Muscle of leg (tissue), 11 donors: ENCODE measurements around the gene ARHGAP33. TPM values are rescaled to one million over a fixed set of nuclear protein-coding genes. Genes with fewer than 3 reads are reported as not detected.
A peak's percentile ranks its signal among the peaks of the same experiment; 100 is the strongest.
"Not testable (repeated sequence)": the region's sequence is repeated elsewhere in the genome, so short reads cannot be mapped to it uniquely, and the experiment has no call there.

Experiments
- DNase-seq: peaks from one replicate; pipeline ENCODE4 v3.0.0; 2013
- H3K27ac ChIP-seq: one replicate; pipeline ENCODE4 v1.5.1; 2013; ENCODE audit warnings: mild to moderate bottlenecking, low read length, control low read depth
- H3K27me3 ChIP-seq: one replicate; pipeline ENCODE4 v1.6.1; 2013; ENCODE audit warnings: low read length; ENCODE audit not compliant: control insufficient read depth, insufficient read depth
- H3K36me3 ChIP-seq: one replicate; pipeline ENCODE4 v1.6.1; 2013; ENCODE audit warnings: low read length; ENCODE audit not compliant: control insufficient read depth, insufficient read depth
- H3K4me1 ChIP-seq: one replicate; pipeline ENCODE4 v1.6.1; 2013; ENCODE audit warnings: low read length; ENCODE audit not compliant: control insufficient read depth, insufficient read depth
- H3K4me3 ChIP-seq: one replicate; pipeline ENCODE4 v1.5.1; 2013; ENCODE audit warnings: low read length, control low read depth
- H3K9me3 ChIP-seq: replicated peaks from 2 replicates; pipeline ENCODE4 v1.6.1; 2013; ENCODE audit warnings: low read depth, low read length; ENCODE audit not compliant: control insufficient read depth
- WGBS: methylation state at CpG from one replicate; pipeline ENCODE4 v1.1.5; 2013; ENCODE audit warnings: missing lambda C conversion rate; ENCODE audit not compliant: insufficient coverage; 5-methylcytosine and 5-hydroxymethylcytosine counted together
- polyA plus RNA-seq, 8 donors: library from polyadenylated mRNA; unstranded; fragments of 120-200 nt; gene quantifications; one replicate each; pipeline versions ENCODE4 v1.2.1 to v1.2.3, GENCODE V29; 2013; ENCODE audit warnings: inconsistent platforms in 1 of 8, low replicate concordance in 1 of 8; ENCODE audit not compliant: insufficient read length in 8 of 8, insufficient read depth in 1 of 8
- total RNA-seq: library from RNA; stranded (reverse); fragments of 120-200 nt; gene quantifications from one replicate; pipeline ENCODE4 v1.2.4, GENCODE V29; 2013

The ARHGAP33 gene
- total and polyA plus RNA-seq, 9 donors, result 3.6 to 28.5 (median 18.6) TPM

DNA sequence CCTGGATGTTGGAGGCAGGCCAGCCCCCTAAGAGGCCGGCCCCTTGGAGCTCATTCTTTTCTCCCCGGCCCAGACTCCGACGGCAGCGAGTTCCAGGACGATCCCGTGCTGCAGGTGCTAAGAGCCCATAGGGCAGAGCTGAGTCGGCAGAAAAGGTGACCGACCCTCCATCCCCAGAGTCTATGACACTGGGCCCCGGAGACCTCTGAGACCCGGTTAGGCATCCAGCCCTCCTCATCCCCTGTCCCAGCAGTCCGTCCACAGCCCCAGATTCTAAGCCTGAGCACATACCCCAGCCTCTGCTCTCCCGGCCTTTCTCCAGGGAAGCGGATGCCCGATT lies 7.3 kb upstream of the ARHGAP33 start:
- no peak for DNase-seq
- peaks cover 12% of the 10 kb centered on the region for H3K4me1 ChIP-seq
- H3K4me3 ChIP-seq, result no peak overlapping the region
- no peaks in the 10 kb centered on the region for H3K27me3 ChIP-seq
- no peak overlapping the region for H3K27ac ChIP-seq
- WGBS, result 38% methylated on average over 14 of the region's 15 CpGs
- H3K36me3 ChIP-seq, result peaks cover 33% of the 10 kb centered on the region
- H3K9me3 ChIP-seq, result no peaks in the 10 kb centered on the region

- DNase-seq, H3K9me3 ChIP-seq, H3K4me3 ChIP-seq, H3K27ac ChIP-seq, H3K27me3 ChIP-seq: not testable (repeated sequence)
- Histone ChIP-seq H3K36me3 (peaks cover 11% of the 10 kb centered on the region), H3K4me1 (peaks cover 29% of the 10 kb centered on the region)
- 92% methylated on average over 2 of the region's 5 CpGs for WGBS
Measured at GRCh38 chr19:35772362-35772761, 3.0 kb upstream of the ARHGAP33 start.

- Histone ChIP-seq H3K4me1 (peaks cover 22% of the 10 kb centered on the region), H3K27me3 (no peaks in the 10 kb centered on the region), H3K4me3 (no peak overlapping the region), H3K9me3 (no peaks in the 10 kb centered on the region), H3K36me3 (peaks cover 18% of the 10 kb centered on the region), H3K27ac (no peak overlapping the region)
- 79% methylated on average over 4 of the region's 9 CpGs for WGBS
- DNase-seq, result no peak
Measured at GRCh38 chr19:35773020-35773806, 2.2 kb upstream of the ARHGAP33 start.

- H3K27ac ChIP-seq, result no peak overlapping the region
- H3K4me3 ChIP-seq, result peak overlapping the region; percentile 24
- H3K4me1 ChIP-seq, result peaks cover 21% of the 10 kb centered on the region
- H3K36me3 ChIP-seq, result peaks cover 15% of the 10 kb centered on the region
- WGBS, result 58% methylated on average over 15 of the region's 16 CpGs
- no peak for DNase-seq
- no peaks in the 10 kb centered on the region for H3K9me3 ChIP-seq
- H3K27me3 ChIP-seq, result no peaks in the 10 kb centered on the region
Measured at GRCh38 chr19:35774274-35775045, 904 bp upstream of the ARHGAP33 start.

DNA sequence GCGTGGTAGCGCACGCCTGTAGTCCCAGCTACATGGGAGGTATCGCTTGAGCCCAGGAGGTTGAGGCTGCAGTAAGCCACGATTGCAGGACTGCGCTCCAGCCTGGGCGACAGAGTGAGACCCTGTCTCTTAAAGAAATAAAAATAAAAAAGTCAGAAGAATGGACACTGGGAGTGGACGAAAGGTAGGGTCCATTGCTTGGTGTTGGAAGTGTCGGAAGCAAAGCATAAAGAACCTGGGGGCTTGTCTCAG lies 392 bp upstream of the ARHGAP33 start:
- Histone ChIP-seq H3K27me3 (no peaks in the 10 kb centered on the region), H3K27ac (no peak overlapping the region), H3K9me3 (no peaks in the 10 kb centered on the region), H3K4me1 (peaks cover 21% of the 10 kb centered on the region), H3K4me3 (peak overlapping the region; percentile 24), H3K36me3 (peaks cover 18% of the 10 kb centered on the region)
- DNase-seq, result no peak
- 31% methylated on average over 9 of the region's 9 CpGs for WGBS

DNA sequence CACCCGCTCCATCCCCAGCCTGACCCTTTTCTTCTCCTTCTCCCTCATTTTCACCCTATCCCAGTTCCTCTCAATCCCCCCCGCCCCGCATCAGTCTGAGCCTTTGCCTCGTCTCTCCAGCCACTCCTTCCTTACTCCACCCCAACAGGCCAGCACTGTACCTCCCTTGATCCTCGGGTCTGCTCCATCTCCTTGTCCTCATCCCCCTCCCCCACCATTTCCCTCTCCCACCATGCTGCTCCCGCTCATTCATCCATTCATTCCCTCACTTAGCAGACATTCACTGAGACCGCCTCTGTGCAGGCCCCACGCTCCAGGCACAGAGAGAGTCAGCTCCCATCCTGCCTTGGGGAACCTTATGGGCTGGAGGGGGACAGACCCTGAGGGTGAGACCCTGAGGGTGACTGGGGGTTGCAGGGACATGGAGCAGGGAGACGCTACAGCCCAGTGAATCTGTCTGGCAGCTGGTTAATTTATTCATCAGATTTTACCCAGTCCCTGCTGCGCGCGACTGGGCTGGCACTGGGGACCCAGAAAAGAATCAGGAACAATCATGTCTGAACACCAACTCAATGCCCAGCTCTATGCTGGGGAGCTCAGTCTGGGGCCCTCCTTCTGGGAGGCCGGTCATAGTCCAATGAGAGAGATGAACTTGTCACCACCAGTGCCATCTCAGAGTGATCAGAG lies 881 bp downstream of the ARHGAP33 start:
- H3K4me3 ChIP-seq, result peak overlapping the region; percentile 72
- 16% methylated on average over 8 of the region's 13 CpGs for WGBS
- H3K36me3 ChIP-seq, result peaks cover 26% of the 10 kb centered on the region
- DNase-seq, result peak; percentile 33
- no peaks in the 10 kb centered on the region for H3K27me3 ChIP-seq
- peaks cover 21% of the 10 kb centered on the region for H3K4me1 ChIP-seq
- no peaks in the 10 kb centered on the region for H3K9me3 ChIP-seq
- H3K27ac ChIP-seq, result no peak overlapping the region

DNA sequence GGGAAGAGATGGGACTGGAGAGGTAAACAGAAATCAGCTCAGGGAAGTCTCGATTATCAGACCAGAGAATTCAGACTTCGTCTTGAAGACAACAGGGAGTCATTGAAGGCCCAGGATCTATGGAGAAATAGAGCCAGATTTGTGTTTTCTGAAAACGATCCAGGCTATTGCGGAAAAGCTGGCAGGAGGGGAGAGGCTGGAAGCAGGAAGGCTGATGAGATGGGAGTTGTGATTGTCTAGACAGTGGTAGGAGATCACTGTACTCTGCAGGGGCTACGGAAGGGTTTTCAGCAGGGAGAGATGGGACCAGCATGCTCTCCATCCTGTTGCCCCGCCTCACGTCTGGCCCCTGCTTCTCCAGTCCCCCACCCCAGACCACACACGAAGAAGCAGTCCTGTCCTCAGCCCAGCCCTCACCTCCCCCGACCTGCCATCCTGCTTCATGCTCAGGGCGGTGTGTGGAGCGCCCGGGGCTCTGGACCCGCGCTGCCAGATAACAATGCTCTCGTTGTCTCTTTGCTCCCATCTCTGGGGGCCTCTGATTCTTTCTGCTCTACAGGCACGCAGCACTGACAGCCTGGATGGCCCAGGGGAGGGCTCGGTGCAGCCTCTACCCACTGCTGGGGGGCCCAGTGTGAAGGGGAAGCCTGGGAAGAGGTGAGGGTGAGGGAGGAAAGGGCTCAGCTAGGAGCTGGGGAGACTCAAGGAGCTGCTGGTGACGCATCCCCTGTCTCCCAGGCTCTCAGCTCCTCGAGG lies 1.9 kb downstream of the ARHGAP33 start:
- DNase-seq, result peak; percentile 46
- Histone ChIP-seq H3K4me3 (no peak overlapping the region), H3K4me1 (peaks cover 21% of the 10 kb centered on the region), H3K36me3 (peaks cover 36% of the 10 kb centered on the region), H3K27me3 (no peaks in the 10 kb centered on the region), H3K9me3 (no peaks in the 10 kb centered on the region), H3K27ac (no peak overlapping the region)
- 26% methylated on average over 12 of the region's 19 CpGs for WGBS

- Histone ChIP-seq H3K27me3 (no peaks in the 10 kb centered on the region), H3K4me1 (peaks cover 21% of the 10 kb centered on the region), H3K36me3 (peaks cover 42% of the 10 kb centered on the region), H3K4me3 (no peak overlapping the region), H3K27ac (no peak overlapping the region), H3K9me3 (no peaks in the 10 kb centered on the region)
- no peak for DNase-seq
- WGBS, result 93% methylated on average over 4 of the region's 7 CpGs
Measured at GRCh38 chr19:35777961-35778360, 2.6 kb downstream of the ARHGAP33 start.

DNA sequence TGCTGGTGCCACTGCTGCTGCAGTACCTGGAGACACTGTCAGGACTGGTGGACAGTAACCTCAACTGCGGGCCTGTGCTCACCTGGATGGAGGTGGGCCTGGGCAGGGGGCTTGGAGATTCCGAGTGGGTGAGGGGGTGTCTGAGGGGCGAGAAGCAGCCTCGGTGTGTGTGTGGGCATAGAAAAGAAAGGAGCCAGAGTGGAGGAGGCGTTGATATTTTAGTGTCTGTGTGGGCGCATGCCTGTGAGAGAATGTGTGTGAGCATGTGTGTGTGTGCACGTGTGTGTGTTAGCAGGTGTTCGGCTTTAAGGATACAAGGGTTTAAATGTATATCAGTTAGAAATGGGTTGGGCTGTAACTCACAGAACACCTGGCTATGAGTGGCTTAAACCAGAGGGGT lies 3.7 kb downstream of the ARHGAP33 start:
- Histone ChIP-seq H3K27me3 (no peaks in the 10 kb centered on the region), H3K4me3 (no peak overlapping the region), H3K4me1 (peaks cover 21% of the 10 kb centered on the region), H3K9me3 (no peaks in the 10 kb centered on the region), H3K27ac (no peak overlapping the region), H3K36me3 (peaks cover 43% of the 10 kb centered on the region)
- DNase-seq, result no peak
- 87% methylated on average over 8 of the region's 8 CpGs for whole genome bisulfite sequencing

- Histone ChIP-seq H3K4me1 (peaks cover 13% of the 10 kb centered on the region), H3K36me3 (peaks cover 46% of the 10 kb centered on the region), H3K27me3 (no peaks in the 10 kb centered on the region), H3K9me3 (no peaks in the 10 kb centered on the region), H3K4me3 (no peak overlapping the region), H3K27ac (no peak overlapping the region)
- 89% methylated on average over 7 of the region's 16 CpGs for WGBS
- DNase-seq, result no peak
Measured at GRCh38 chr19:35780058-35780457, 4.7 kb downstream of the ARHGAP33 start.
